Type B pancreatic cell (in vitro differentiated cells): ENCODE measurements around the gene SAMD15. TPM values are rescaled to one million over a fixed set of nuclear protein-coding genes. Genes with fewer than 3 reads are reported as not detected.

Source experiments
- DNase-seq: peaks from one replicate; pipeline ENCODE4 v3.0.0; 2021; ENCODE audit warnings: mixed read lengths; ENCODE audit not compliant: unreplicated experiment; ENCODE audit errors: extremely low spot score
- H3K27ac Mint-ChIP-seq: 2 replicates; pipeline ENCODE4 v1.8.0; 2021; ENCODE audit warnings: mild to moderate bottlenecking, mixed read lengths
- H3K27me3 Mint-ChIP-seq: 2 replicates; pipeline ENCODE4 v1.8.0; 2021; ENCODE audit warnings: mixed read lengths
- H3K36me3 Mint-ChIP-seq: 2 replicates; pipeline ENCODE4 v1.8.0; 2021; ENCODE audit warnings: mixed read lengths
- H3K4me1 Mint-ChIP-seq: one replicate; pipeline ENCODE4 v1.8.0; 2021; ENCODE audit warnings: mixed read lengths; ENCODE audit not compliant: unreplicated experiment
- H3K4me3 Mint-ChIP-seq: 2 replicates; pipeline ENCODE4 v1.8.0; 2021; ENCODE audit warnings: mild to moderate bottlenecking, mixed read lengths
- H3K9me3 Mint-ChIP-seq: 2 replicates; pipeline ENCODE4 v1.8.0; 2021; ENCODE audit warnings: mixed read lengths
- total RNA-seq: library from RNA; stranded (reverse); gene quantifications from 2 replicates; pipeline ENCODE4 v1.2.1, GENCODE V29; 2021; ENCODE audit warnings: low replicate concordance
- TF ChIP-seq, protein P1 (sequence below): fragments of 200-600 bp; sonication (generic); conservative IDR thresholded peaks from 2 replicates; pipeline ENCODE4 v1.5.0; 2021; ENCODE audit warnings: antibody characterized with exemption, mild to moderate bottlenecking

The SAMD15 gene
- total RNA-seq, 1 donor from 2014 or later = 9.7 TPM

DNA sequence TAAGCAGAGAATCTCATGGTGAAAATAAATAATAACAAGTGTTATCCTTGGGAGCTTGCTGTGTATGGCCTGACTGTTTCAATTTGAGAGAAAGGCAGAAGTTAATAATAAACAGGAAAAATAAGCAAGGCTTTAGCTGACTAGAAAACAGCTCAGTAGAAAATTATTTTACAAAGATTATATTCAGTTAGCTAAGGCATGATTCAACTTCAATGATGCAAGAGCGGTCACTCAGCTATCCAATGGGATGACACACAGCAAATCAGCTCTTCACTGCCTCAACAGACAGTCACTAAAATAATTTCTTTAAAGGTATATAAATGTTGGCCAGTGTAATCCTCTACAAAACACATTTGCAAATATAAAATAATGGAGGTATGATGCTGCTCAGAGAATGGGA, 37.8 kb upstream of the SAMD15 start:
- H3K27me3 Mint-ChIP-seq = no peaks in the 10 kb centered on the region
- no peak overlapping the region for H3K4me3 Mint-ChIP-seq
- H3K27ac Mint-ChIP-seq = no peak overlapping the region
- TF ChIP-seq, protein P1, sequence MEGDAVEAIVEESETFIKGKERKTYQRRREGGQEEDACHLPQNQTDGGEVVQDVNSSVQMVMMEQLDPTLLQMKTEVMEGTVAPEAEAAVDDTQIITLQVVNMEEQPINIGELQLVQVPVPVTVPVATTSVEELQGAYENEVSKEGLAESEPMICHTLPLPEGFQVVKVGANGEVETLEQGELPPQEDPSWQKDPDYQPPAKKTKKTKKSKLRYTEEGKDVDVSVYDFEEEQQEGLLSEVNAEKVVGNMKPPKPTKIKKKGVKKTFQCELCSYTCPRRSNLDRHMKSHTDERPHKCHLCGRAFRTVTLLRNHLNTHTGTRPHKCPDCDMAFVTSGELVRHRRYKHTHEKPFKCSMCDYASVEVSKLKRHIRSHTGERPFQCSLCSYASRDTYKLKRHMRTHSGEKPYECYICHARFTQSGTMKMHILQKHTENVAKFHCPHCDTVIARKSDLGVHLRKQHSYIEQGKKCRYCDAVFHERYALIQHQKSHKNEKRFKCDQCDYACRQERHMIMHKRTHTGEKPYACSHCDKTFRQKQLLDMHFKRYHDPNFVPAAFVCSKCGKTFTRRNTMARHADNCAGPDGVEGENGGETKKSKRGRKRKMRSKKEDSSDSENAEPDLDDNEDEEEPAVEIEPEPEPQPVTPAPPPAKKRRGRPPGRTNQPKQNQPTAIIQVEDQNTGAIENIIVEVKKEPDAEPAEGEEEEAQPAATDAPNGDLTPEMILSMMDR = no peak
- H3K36me3 Mint-ChIP-seq = peaks cover 31% of the 10 kb centered on the region
- peaks cover 49% of the 10 kb centered on the region for H3K4me1 Mint-ChIP-seq
- H3K9me3 Mint-ChIP-seq = no peaks in the 10 kb centered on the region
- no peak for DNase-seq

DNA sequence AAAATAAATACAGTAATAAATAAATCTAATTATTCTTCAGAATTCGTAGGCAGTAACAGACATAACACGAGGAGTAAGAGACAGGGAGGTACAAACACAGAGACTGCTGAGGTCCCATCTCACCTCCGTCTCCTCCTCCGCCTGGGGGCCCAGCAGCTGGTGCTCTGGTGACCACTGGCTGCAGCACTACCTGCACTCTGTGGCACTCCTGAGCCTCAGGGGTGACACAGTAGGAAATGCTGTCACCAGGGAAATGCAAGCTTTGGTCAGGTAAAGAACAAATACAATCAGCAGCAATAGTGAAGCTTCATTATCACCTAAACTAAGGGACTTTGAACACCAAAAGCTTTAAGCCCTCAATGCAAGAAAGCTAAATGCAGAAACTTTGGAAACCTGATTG, 36.8 kb upstream of the SAMD15 start:
- peaks cover 52% of the 10 kb centered on the region for H3K4me1 Mint-ChIP-seq
- no peak for DNase-seq

DNA sequence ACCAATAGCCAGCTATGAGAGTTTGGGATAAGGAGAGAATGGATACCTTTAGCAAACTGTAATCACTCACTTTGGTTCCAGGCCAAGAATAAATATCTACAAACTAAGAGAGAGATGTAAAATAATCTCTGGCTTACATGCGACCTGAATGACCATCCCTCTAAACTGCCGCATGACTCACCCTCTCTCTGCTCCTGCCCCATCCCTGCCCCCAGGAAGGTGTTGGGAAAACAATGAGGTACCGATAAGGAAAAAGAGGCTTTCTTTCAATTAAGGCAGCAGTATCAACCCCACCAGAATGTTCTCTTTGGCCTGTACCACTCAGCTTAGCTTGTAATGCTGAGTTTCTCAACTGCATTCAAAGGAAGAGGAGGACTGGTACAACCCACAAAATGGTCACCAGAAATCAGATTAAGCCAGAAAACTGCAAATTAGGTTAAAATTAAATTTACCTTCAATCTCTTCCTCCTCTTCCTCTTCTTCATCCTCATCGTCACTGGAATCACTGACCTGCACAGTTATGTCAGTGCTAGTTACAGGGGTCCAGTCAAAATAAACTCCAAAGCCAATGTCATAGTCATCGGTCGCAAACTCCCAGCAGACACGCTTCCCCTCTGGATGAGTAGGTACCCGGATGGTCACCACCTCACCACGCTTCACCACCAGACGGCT, 34.3 kb upstream of the SAMD15 start:
- peaks cover 34% of the 10 kb centered on the region for H3K4me1 Mint-ChIP-seq
- no peak for DNase-seq
- no peak overlapping the region for H3K27ac Mint-ChIP-seq

More for the DNA sequence above, 36.8 kb upstream of the SAMD15 start:
- H3K27me3 Mint-ChIP-seq = no peaks in the 10 kb centered on the region
- H3K36me3 Mint-ChIP-seq = peaks cover 34% of the 10 kb centered on the region
- H3K4me3 Mint-ChIP-seq = no peak overlapping the region
- no peak overlapping the region for H3K27ac Mint-ChIP-seq
- H3K9me3 Mint-ChIP-seq = no peaks in the 10 kb centered on the region
- TF ChIP-seq, protein P1 = no peak

DNA sequence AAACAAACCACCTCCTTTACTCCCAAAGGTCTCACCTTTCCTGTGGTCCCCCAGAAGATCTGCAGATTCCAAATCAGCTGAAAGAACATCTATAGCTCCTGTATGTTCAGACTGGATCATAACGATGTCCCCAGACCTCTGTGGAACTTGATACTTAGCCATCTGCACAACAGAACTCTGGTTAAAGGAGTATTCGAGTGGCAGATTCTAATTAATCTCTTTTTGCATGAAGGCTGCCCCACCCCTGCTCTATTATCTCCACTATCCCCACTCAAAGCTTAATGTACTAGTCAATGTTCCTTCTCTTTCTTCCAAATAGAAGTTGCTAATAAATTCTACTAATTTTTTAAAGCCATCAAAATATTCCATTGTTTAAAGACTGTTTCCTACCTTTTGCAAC, 33.5 kb upstream of the SAMD15 start:
- Mint-ChIP-seq H3K27ac (peak overlapping the region; percentile 16), H3K4me3 (no peak overlapping the region), H3K4me1 (peaks cover 27% of the 10 kb centered on the region), H3K27me3 (no peaks in the 10 kb centered on the region), H3K36me3 (peaks cover 45% of the 10 kb centered on the region), H3K9me3 (no peaks in the 10 kb centered on the region)
- TF ChIP-seq, protein P1 = no peak
- no peak for DNase-seq

More for the DNA sequence above, 34.3 kb upstream of the SAMD15 start:
- Mint-ChIP-seq H3K9me3 (no peaks in the 10 kb centered on the region), H3K4me3 (no peak overlapping the region), H3K36me3 (peaks cover 45% of the 10 kb centered on the region), H3K27me3 (no peaks in the 10 kb centered on the region)
- TF ChIP-seq, protein P1 = no peak

DNA sequence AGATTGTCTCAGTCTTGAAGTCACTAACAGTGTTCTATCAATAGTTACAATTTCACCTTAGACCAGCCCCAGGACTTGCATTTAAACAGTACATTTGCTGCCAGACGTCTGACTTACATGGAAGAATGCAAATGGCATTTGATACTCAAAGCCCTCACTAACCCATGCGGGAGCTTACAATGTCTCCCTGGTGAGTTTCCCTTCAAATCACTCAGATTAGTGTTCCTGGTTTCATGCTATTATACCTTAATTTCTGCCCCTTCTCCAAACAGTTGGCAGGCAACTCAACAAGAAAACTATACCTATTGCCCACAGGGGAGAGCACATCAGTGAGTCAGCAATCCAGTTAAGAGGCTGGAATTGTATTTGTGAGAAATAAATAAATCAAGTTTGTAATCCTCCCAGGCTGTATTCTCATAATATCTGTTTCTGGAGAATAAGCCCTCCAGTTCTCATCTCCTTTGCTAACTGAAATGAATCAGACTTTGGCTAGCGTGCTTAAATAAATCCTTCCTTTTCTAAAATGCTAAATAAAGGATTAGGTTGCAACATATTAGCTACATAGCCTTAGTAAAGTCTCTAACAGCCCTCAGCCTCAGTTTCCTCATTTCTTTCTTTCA, 32.7 kb upstream of the SAMD15 start:
- Mint-ChIP-seq H3K4me3 (no peak overlapping the region), H3K4me1 (peaks cover 22% of the 10 kb centered on the region), H3K9me3 (no peaks in the 10 kb centered on the region), H3K36me3 (peaks cover 44% of the 10 kb centered on the region), H3K27ac (peak overlapping the region; percentile 16), H3K27me3 (no peaks in the 10 kb centered on the region)
- no peak for DNase-seq
- TF ChIP-seq, protein P1 = no peak
